ENCODE measurements around the gene CD300C.

- TF ChIP-seq CTCF (IDR thresholded peaks at IDR 0.05) (no peak), ZFX (IDR thresholded peaks at IDR 0.05; ENCODE audit: borderline replicate concordance) (no peak)
Observed at GRCh38 chr17:74524653-74525464, 21.1 kb downstream of the CD300C start.

All from 22Rv1 (cell line).